Measurements from ENCODE around the gene PTPN13.

The PTPN13 gene

DNA sequence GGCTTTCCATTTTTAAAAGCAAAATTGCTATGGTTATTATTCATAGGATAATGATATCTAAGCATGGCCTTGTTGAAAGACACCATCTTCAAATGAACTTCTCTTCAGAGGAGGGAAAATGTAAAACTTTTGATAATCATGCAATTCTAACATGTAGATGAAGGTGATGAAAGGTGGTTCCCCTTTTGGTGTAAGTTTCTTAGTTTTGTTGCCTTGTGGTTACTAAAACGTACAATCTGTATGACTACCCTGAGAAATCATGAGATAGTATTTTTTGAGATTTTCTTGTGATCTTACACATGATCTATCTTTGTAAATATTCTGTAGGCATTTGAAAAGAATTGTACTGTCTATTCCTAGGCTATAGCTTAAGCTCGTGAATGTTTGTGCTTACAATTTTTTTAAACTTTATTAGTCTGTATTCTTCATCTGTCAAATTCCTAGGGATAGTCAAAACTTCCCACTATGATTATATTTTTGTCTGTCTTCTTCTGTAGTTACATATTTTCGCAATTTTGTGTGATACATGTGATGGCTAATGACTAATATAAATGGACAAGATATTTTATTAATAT, 47.5 kb downstream of the PTPN13 start:
- in situ Hi-C loops (cut with MboI; ENCODE audit: low sequenced_read_pairs), result no loop called here

DNA sequence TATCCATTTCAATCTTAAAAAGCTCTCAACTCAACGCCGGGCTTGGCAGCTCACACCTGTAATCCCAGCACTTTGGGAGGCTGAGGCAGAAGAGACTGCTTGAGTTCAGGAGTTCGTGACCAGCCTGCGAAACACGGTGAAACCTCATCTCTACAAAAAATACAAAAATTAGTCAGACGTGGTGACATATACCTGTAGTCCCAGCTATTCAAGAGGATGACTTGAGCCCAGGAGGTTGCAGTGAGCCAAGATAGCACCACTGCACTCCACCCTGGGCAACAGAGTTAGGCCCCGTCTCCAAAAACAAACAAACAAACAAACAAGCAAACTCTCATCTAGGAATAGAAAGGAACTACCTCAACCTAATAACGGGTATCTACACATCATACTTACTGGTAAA, 50.8 kb downstream of the PTPN13 start:
- in situ Hi-C loops (cut with MboI; ENCODE audit: low sequenced_read_pairs), result no loop called here

DNA sequence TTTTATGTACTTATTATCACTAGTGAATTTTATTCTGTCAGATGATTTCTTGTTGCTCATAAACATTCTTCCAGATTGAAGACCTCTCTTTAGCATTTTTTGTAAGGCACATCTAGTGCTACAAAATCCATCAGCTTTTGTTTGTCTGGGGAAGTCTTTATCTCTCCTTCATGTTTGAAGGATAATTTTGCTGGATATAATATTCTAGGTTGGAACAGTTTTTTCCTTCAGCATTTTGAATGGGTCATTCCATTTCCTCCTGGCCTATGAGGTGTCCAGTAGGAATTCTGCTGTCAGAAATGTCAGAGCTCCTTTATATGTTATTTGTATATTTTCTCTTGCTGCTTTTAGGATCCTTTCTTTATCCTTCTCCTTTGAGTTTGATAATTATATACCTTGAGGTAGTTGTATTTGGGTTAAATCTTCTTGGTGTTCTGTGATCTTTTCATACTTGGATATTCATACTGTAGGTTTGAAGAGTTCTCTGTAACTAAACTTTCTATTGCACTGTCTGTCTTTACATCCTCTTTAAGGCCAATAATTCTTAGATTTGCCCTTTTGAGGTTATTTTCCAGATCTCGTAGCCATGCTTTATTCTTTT, 58.3 kb downstream of the PTPN13 start:
- in situ Hi-C loops (cut with MboI; ENCODE audit: low sequenced_read_pairs), result loop anchor here (25.0 kb wide), 1 partner anchor 235 kb away; the partner anchor contains the start of gene C4orf36

DNA sequence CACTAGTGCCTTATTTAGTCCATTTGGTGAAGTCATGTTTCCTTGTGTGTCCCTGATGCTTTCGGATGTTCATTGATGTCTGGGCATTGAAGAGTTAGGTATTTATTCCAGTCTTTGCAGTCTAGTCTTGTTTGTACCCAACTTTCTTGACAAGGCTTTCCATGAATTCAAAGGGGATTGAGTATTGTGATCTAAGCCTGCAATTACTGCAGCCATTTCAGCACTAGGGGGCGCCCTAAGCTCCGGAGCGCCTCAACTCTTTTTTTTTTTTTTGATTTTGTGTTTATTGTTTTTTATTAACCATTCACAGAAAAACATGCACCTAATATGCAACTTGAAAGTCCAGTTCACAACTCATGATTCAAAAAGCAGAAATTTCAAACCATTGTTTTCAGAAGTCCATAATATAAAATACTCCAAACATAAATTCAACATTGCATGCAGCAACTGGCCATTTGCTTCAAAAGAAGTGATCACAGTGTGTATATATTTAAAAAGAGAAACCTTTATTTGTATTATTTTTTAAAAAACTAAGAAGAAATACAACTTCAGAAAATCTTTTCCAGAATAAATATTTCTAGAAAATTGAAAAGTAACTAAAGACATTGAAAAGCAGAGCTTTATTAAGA, 59.2 kb downstream of the PTPN13 start:
- in situ Hi-C loops (cut with MboI; ENCODE audit: low sequenced_read_pairs), result loop anchor here (25.0 kb wide), 1 partner anchor 234 kb away; the partner anchor contains the start of gene C4orf36

DNA sequence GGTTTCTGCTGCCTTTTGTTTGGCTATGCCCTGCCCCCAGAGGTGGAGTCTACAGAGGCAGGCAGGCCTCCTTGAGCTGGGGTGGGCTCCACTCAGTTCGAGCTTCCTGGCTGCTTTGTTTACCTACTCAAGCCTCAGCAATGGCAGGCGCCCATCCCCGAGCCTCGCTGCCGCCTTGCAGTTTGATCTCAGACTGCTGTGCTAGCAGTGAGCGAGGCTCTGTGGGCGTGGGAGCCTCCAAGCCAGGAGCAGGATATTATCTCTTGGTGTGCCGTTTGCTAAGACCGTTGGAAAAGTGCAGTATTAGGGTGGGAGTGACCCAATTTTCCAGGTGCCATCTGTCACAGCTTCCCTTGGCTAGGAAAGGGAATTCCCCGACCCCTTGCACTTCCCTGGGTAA, 62.7 kb downstream of the PTPN13 start:
- in situ Hi-C loops (cut with MboI; ENCODE audit: low sequenced_read_pairs), result loop anchor here (25.0 kb wide), 1 partner anchor 231 kb away; the partner anchor contains the start of gene C4orf36

DNA sequence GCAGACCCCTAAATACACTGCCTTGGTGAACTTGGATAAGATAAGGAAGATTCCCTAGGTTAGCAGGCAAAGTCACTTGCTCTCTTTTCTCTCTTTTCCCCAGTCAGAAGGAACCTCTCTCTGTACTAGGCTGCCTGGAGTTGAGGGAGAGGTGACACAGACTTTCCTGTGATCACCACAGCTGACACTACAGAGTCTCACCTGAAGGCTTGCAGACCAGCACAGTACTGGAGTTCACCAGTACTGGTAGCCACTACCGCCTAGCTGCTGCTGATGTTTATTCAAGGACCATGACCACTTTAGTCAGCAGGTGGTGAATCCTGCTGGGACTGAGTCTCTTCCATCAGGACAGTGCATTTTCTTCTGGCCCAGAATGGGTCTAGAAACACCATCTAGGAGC, 63.3 kb downstream of the PTPN13 start:
- in situ Hi-C loops (cut with MboI; ENCODE audit: low sequenced_read_pairs), result loop anchor here (25.0 kb wide), 1 partner anchor 230 kb away; the partner anchor contains the start of gene C4orf36

DNA sequence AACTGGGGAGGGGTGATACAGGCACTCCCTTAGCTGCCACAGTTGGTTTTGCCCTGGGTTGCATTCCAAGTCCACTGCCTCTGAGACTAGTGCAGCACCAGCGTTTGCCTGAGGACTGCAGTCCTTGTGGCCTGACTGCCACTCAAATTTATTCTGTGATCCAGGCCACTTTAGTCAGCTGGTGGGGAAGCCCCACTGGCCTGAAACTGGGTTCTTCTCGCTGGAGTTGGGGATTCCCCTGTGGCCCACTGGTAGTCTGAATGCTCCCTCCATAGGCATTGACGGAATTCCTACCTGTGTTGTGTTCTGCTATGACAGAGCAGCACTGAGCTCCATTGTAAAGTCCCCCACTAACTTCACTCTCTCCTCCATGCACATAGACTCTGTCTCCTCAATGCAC, 63.8 kb downstream of the PTPN13 start:
- in situ Hi-C loops (cut with MboI; ENCODE audit: low sequenced_read_pairs), result loop anchor here (25.0 kb wide), 1 partner anchor 229 kb away; the partner anchor contains the start of gene C4orf36

DNA sequence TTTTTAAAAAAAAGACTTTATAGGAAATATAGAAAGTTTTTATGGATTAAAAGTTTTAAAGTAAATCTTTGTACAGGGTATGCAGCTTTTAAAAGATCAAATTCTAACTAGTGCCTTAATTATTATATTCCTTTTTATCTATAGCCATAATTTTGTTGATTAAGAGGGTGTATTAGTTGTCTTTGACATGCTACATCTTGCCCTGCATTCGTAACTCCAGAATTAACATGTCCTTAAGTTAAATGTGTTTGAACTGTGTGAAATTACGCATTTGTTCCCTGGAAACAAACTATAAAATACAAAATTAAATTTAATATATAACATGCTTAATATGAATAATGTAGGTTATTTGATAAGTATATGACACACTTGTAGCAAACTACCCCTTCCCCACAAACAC, 66.3 kb downstream of the PTPN13 start:
- in situ Hi-C loops (cut with MboI; ENCODE audit: low sequenced_read_pairs), result loop anchor here (25.0 kb wide), 1 partner anchor 227 kb away; the partner anchor contains the start of gene C4orf36

DNA sequence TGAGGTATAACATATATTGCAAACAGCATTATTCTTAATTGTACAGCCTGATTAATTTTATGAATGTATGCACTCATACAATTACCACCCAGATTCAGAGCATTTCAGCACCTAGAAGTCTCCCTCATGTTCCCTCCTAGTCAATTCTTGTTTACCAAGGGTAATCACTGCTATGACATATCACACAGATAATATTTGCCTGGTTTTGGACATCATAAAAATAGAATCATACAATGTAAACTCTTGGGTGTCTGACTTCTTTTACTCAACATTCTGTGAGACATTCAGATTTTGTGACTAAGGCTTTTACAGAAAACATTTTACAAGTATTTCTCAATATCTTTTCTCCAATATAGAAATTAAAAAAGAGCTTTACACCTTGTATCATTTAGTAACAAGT, 66.9 kb downstream of the PTPN13 start:
- in situ Hi-C loops (cut with MboI; ENCODE audit: low sequenced_read_pairs), result loop anchor here (25.0 kb wide), 1 partner anchor 226 kb away; the partner anchor contains the start of gene C4orf36

DNA sequence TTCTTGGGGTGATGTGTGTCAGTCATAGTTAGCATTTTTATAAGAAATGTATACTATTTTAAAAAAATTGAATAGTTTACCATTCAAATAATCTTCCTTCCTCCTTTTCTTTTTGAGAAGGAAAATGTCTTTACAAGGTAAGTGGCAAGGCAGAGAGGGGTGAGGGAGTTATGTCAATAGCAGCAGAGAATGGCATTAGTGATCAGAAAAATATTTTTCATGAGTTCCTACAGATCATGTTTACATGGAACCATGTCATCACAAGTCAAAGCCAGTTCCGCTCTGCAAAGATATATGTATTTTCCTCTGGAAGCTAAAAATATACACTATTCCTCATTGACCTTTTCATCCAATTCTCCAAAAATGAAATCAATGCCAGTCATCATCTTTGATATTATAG, 67.3 kb downstream of the PTPN13 start:
- in situ Hi-C loops (cut with MboI; ENCODE audit: low sequenced_read_pairs), result loop anchor here (25.0 kb wide), 1 partner anchor 226 kb away; the partner anchor contains the start of gene C4orf36

DNA sequence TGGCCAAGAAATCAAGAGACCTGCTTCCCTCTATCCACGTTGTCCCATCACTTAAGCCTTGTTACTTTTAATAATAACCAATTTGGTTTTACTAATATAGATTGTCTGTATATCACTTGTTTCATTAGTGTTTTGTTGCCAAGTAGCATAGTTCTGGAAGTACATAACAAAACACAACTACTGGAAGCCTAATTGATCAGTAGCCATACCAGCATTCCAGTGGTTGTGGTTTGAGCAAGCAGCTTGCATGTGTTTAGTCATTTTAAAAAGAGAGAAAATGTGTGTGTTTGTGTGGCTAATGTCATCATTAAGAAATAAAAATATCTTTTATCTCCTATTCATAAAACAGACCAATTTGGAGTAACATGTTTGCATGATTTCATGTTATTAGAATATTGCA, 70.8 kb downstream of the PTPN13 start:
- in situ Hi-C loops (cut with MboI; ENCODE audit: low sequenced_read_pairs), result loop anchor here (25.0 kb wide), 1 partner anchor 222 kb away; the partner anchor contains the start of gene C4orf36

DNA sequence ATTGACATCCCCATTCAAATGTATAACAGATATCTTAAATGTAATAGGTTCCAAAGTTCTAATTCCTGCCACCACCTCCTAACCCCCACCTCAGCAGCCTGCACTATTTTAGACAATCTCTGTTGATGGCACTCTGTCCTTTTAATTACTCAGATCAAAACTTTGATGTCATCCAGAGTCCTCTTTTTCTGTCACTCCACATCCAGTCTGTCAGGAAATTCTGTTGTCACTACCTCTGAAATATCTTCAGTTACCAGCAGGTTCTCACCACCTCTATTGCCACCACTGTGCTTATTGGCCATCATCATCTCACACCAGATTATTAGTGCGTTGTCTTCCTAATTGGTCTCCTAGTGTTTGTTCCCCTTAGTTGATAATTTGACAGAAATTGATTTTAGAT, 76.2 kb downstream of the PTPN13 start:
- in situ Hi-C loops (cut with MboI; ENCODE audit: low sequenced_read_pairs), result loop anchor here (25.0 kb wide), 1 partner anchor 217 kb away; the partner anchor contains the start of gene C4orf36

DNA sequence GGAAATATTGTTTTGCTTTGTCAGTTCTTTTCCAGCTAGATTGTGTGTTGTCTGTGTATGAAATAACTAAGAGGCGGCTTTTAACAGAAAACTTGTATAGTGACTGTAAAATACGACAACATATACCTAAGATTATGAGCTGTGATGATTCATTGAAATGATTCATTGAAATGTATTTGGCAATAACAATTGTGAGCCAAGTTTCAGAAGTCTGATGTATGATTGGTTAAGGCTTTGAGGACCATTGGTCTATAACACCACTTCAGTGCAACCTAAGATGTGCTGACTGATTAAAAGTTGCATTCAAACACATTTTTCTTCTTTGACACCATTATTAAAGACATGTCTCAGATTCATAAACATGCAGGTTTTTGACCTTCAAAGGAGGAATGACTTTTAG, 76.6 kb downstream of the PTPN13 start:
- in situ Hi-C loops (cut with MboI; ENCODE audit: low sequenced_read_pairs), result loop anchor here (25.0 kb wide), 1 partner anchor 217 kb away; the partner anchor contains the start of gene C4orf36

DNA sequence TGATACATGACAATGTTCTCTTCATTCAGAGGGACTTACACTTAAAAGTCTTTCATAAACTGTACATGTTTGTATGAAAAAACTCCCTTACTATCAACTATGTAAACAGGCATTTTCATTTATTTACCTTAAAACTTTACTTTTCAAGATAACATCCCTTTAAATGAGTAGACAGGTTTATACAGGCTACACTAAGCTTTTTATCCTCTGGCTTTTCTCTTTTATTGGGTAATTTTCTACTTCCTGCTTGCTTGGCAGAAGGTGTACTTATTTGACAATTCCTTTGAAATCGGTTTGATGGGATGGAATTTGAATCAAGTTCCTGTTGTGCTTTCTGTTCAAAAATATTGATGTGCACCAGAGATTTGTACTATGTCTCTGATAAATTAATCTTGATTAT, 81.4 kb downstream of the PTPN13 start:
- in situ Hi-C loops (cut with MboI; ENCODE audit: low sequenced_read_pairs), result no loop called here

DNA sequence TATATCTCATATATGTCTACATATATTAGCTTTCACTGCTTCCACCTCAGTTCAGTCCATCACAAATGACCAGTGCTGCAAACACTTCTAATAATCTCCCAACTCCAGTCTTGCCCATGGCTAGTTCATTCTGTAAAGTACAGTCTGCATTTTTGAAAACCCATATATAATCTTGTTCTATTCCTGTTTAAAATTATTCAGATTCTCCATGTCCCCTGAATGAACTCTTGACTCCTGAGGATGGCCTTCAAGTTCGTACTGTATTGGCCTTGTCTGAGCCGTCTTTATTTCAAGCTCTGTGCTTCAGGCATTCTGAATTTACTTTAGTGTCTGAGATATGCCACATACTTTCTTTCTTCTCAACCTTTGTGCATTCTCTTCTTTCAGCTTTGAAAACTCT, 84.7 kb downstream of the PTPN13 start:
- in situ Hi-C loops (cut with MboI; ENCODE audit: low sequenced_read_pairs), result no loop called here

DNA sequence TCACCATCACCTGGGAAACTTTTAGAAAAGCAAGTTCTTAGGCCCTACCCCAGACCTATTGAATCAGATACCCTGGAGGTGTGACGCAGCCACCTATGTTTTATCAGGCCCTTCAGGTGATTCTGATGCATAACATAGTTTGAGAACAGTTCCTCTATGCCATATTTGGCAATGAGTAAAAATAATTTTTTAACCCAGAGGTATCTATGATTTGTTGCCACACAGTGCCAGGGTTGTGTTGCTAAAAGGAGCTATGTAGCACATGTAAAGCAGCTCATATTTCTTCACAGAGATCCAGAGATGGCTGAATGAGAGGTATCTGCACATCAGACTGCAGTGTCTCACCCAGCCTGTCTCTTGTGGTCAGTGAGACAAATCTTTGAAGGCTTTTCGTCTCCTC, 85.3 kb downstream of the PTPN13 start:
- in situ Hi-C loops (cut with MboI; ENCODE audit: low sequenced_read_pairs), result no loop called here

DNA sequence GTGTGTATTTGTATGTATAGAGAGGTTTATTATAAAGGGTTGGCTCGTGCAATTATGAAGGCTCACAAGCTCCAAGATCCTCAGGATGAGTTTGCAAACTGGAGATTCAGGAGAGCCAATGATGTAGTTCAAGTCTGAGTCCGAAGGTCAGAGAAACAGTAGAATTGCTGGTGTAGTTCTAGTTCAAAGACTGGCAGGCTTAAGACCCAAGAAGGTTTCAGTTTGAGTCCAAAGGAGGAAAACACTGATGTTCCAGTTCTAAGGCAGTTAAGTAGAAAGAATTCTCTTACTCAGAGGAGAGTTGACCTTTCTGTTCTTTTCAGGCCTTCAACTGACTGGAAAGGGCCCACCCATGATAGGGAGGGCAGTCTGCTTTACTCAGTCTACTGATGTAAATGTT, 89.1 kb downstream of the PTPN13 start:
- in situ Hi-C loops (cut with MboI; ENCODE audit: low sequenced_read_pairs), result no loop called here

DNA sequence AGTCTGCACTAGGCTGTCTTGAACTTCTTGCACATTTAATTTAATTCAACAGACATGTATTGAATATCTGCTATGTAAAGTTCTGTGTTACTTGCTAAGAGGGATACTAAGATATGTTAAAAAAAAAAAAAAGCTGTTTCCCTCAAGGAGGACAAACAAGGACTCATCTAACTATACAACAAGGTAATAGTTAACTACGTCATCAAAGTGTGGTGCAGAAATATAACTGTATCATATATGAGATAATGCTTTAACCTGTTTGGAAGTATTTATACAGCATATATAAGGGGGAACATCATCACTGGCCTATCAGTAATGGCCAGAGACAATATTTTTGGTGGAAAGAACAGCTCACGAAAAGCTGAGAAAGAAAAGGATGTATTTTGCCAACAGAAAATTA, 89.9 kb downstream of the PTPN13 start:
- in situ Hi-C loops (cut with MboI; ENCODE audit: low sequenced_read_pairs), result no loop called here

DNA sequence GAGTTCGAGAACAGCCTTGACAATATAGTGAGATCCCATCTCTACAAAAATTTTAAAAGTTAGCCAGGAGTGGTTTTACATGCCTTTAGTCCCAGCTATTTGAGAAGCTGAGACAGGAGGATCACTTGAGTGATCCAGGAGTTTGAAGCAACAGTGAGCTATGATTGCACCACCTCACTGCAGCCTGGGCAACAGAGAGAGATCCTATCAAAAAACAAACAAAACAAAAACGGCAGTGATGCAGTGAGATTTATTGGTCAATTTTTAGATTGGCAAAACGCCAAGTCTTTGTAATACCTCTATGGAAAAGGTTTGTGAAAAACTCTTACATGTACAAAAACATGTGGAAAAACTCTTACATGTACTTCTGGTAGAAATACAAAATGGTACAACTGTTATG, 91.3 kb downstream of the PTPN13 start:
- in situ Hi-C loops (cut with MboI; ENCODE audit: low sequenced_read_pairs), result no loop called here

DNA sequence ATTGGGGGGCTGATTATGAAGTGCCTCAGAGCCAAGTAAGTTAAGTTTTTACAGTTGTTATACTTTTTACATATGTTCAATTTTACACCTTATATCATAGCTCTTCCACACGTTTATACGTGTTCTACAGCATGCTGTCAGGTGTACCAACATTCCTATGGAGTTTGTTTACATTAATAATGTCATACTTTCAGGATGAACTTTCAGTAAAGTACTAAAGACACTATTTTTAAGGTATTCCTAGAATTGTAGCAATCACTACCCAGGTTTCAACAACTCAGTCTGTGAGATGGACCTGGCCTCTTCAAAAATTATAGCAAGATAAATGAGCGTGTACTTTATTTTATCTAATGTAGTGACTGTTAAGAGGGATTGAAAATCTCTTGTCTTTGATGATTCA, 92.6 kb downstream of the PTPN13 start:
- in situ Hi-C loops (cut with MboI; ENCODE audit: low sequenced_read_pairs), result no loop called here

DNA sequence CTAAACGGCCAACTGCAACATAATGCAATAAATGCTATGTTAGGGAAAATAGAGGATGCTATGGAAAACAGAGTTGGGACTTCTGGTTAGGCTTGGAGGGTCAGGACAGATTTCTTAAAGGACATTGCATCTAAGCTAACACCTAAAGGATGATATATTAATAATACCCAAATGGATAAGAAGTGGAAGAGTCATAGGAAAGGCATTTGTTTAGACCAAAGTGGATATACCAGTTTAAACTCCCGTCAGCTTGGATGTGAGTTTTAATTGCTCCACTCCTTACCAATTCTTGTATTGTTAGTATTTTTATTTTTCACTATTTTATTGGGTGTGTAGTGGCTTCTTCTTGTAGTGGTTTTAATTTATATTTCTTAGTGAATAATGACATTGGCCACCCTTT, 93.9 kb downstream of the PTPN13 start:
- in situ Hi-C loops (cut with MboI; ENCODE audit: low sequenced_read_pairs), result no loop called here

DNA sequence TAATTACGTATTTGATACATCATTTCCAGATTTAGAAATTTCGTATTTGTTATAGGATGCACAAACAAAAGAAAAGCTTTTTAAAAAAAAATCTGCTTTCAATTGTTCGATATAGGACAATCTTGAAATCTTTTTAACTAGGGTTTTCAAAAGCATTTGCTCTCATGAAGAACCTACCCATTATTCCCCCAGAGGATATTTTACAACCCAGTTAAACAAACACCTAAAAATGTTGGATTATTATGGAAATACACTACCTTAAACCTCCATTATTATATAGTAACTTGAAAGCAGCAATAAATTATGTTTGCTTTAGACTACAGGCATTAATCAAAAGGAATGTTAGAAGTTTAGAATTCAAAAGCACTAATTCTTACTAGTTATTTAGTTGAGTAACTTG, 110.5 kb downstream of the PTPN13 start:
- in situ Hi-C loops (cut with MboI; ENCODE audit: low sequenced_read_pairs), result no loop called here
